ENCODE results near the gene AUP1.
"Not testable (repeated sequence)": the region's sequence is repeated elsewhere in the genome, so short reads cannot be mapped to it uniquely, and the experiment has no call there.

AUP1 gene

GRCh38 chr2:74562126-74562775, 32.7 kb upstream of the AUP1 start (continued):
- TF ChIP-seq TSHZ2 (CRISPR knock-in tag; IDR thresholded peaks at IDR 0.05) (no peak), ARNTL (CRISPR knock-in tag; IDR thresholded peaks at IDR 0.05; ENCODE audit: borderline replicate concordance, low read depth) (no peak), ZNF8 (CRISPR knock-in tag; IDR thresholded peaks at IDR 0.05) (no peak), CSDC2 (CRISPR knock-in tag; IDR thresholded peaks at IDR 0.05) (no peak), OSR1 (CRISPR knock-in tag; IDR thresholded peaks at IDR 0.05) (no peak)

GRCh38 chr2:74561022-74561421, 31.5 kb upstream of the AUP1 start:
- not testable (repeated sequence) for ATAC-seq

- TF ChIP-seq ZFP30 (CRISPR knock-in tag; IDR thresholded peaks at IDR 0.05) (no peak), CSDC2 (CRISPR knock-in tag; IDR thresholded peaks at IDR 0.05) (no peak), ISL1 (CRISPR knock-in tag; IDR thresholded peaks at IDR 0.05) (no peak), BACH2 (CRISPR knock-in tag; IDR thresholded peaks at IDR 0.05; ENCODE audit: borderline replicate concordance) (no peak), ESRRG (CRISPR knock-in tag; IDR thresholded peaks at IDR 0.05) (no peak), CREB5 (CRISPR knock-in tag; IDR thresholded peaks at IDR 0.05; ENCODE audit: low read depth) (no peak), ZC3H10 (CRISPR knock-in tag; IDR thresholded peaks at IDR 0.05) (no peak), GLIS3 (CRISPR knock-in tag; IDR thresholded peaks at IDR 0.05) (no peak), TOX (CRISPR knock-in tag; IDR thresholded peaks at IDR 0.05; ENCODE audit: borderline replicate concordance) (no peak), ZNF565 (CRISPR knock-in tag; conservative IDR thresholded peaks at IDR 0.05; ENCODE audit: low read depth) (no peak), TSHZ2 (CRISPR knock-in tag; IDR thresholded peaks at IDR 0.05) (no peak), ZNF70 (CRISPR knock-in tag; IDR thresholded peaks at IDR 0.05) (no peak)
- TF ChIP-seq, protein P1, sequence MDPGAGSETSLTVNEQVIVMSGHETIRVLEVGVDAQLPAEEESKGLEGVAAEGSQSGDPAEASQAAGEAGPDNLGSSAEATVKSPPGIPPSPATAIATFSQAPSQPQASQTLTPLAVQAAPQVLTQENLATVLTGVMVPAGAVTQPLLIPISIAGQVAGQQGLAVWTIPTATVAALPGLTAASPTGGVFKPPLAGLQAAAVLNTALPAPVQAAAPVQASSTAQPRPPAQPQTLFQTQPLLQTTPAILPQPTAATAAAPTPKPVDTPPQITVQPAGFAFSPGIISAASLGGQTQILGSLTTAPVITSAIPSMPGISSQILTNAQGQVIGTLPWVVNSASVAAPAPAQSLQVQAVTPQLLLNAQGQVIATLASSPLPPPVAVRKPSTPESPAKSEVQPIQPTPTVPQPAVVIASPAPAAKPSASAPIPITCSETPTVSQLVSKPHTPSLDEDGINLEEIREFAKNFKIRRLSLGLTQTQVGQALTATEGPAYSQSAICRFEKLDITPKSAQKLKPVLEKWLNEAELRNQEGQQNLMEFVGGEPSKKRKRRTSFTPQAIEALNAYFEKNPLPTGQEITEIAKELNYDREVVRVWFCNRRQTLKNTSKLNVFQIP (CRISPR knock-in tag; IDR thresholded peaks at IDR 0.05; ENCODE audit: borderline replicate concordance, low read depth): no peak
- TF ChIP-seq, protein P2, sequence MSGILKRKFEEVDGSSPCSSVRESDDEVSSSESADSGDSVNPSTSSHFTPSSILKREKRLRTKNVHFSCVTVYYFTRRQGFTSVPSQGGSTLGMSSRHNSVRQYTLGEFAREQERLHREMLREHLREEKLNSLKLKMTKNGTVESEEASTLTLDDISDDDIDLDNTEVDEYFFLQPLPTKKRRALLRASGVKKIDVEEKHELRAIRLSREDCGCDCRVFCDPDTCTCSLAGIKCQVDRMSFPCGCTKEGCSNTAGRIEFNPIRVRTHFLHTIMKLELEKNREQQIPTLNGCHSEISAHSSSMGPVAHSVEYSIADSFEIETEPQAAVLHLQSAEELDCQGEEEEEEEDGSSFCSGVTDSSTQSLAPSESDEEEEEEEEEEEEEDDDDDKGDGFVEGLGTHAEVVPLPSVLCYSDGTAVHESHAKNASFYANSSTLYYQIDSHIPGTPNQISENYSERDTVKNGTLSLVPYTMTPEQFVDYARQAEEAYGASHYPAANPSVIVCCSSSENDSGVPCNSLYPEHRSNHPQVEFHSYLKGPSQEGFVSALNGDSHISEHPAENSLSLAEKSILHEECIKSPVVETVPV (CRISPR knock-in tag; IDR thresholded peaks at IDR 0.05): no peak
- peak; percentile 38 for ATAC-seq
Observed at GRCh38 chr2:74560591-74560990, 31.1 kb upstream of the AUP1 start.

- ATAC-seq: no peak
- TF ChIP-seq ZNF565 (CRISPR knock-in tag; conservative IDR thresholded peaks at IDR 0.05; ENCODE audit: low read depth) (no peak), ZC3H10 (CRISPR knock-in tag; IDR thresholded peaks at IDR 0.05) (no peak), ZFP30 (CRISPR knock-in tag; IDR thresholded peaks at IDR 0.05) (no peak), TOX (CRISPR knock-in tag; IDR thresholded peaks at IDR 0.05; ENCODE audit: borderline replicate concordance) (no peak), PPARA (CRISPR knock-in tag; IDR thresholded peaks at IDR 0.05; ENCODE audit: borderline replicate concordance) (no peak), CSDC2 (CRISPR knock-in tag; IDR thresholded peaks at IDR 0.05) (no peak)
Observed at GRCh38 chr2:74559912-74560311, 30.4 kb upstream of the AUP1 start.

Data from SK-N-SH treated with all-trans-retinoic acid at 6 μM for 48 hours (cell line).